NK-92 treated with Interleukin-12 subunit alpha and Interleukin-12 subunit beta, amount 100 ng/mL, for 24 hours (cell line): Measurements from ENCODE around the gene ALG1.
"Not testable (repeated sequence)": the region's sequence is repeated elsewhere in the genome, so short reads cannot be mapped to it uniquely, and the experiment has no call there.

Experiments used
- DNase-seq: peaks from one replicate; lab custom pipeline; 2025; lab: John Stamatoyannopoulos, UW

Gene ALG1

GRCh38 chr16:5075637-5076036 is 4.0 kb downstream of the ALG1 start:
- DNase-seq = no peak

- no peak for DNase-seq
Observed at GRCh38 chr16:5077304-5077703, 5.7 kb downstream of the ALG1 start.

DNA sequence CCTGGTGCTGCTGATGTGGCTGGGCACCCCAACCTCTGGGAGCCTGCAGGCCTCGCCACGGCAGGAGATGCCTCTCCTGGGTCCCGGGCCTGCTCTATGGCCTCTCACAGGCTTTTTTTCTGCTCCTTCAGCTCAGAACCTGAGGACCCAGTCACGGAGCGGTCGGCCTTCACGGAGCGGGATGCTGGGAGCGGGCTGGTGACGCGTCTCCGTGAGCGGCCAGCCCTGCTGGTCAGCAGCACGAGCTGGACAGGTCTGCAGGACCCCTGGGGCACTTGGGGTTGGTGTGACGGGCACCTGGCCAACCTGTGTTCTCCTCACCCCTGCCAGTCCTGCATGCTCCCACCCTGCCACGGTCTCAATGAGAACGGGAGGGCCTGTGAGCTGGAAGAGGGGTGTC is 7.0 kb downstream of the ALG1 start:
- DNase-seq = no peak

GRCh38 chr16:5080461-5080860 is 8.8 kb downstream of the ALG1 start:
- not testable (repeated sequence) for DNase-seq

GRCh38 chr16:5080996-5081395 is 9.4 kb downstream of the ALG1 start:
- DNase-seq = not testable (repeated sequence)

DNA sequence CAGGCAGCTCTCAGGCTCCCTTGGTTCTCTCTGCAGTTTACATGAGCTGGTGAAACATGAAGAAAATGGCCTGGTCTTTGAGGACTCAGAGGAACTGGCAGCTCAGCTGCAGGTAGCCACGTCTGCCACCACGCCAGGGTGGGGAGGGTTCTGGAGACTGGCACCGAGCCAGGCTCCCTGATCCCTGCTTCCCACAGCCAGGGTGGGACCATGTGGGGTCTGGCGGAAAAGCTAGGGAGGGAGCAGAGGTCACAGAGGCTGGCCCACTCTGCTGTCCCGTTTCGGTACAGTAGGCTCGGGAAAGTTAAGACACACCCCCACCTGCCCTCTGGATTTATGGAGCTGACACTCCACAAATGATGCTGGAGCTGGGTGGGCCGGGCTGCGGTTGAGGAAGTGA is 12.0 kb downstream of the ALG1 start:
- not testable (repeated sequence) for DNase-seq

DNA sequence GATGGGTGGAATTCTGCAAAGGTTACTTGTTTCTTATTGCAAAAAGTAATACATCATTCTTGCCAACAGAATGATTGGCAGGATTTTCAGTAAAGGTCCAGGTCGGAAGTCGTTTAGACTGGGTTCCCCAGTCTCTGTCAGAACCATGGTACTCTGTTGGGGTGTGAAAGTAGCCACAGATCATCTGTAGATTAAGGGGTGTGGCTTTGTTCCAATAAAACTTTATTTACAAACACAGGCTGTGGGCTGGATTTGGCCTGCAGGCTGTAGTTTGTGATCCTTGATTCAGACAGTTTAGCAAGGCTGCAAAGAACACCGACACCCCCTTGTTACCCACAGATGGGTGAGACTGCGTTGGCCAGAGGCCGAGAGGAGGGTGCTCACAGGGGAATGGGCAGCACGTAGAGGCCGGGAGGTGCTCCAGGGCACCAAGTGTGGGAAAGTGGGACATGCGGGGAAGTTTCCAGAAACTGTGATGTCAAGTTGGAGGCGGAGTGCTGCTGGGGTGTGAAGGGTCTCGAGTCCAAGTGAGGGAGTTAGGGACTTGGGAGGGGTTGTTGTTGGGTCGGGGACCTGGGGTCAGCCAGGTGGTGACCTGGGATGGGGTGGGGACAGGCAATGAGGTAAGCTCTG is 12.6 kb downstream of the ALG1 start:
- DNase-seq = not testable (repeated sequence)

DNA sequence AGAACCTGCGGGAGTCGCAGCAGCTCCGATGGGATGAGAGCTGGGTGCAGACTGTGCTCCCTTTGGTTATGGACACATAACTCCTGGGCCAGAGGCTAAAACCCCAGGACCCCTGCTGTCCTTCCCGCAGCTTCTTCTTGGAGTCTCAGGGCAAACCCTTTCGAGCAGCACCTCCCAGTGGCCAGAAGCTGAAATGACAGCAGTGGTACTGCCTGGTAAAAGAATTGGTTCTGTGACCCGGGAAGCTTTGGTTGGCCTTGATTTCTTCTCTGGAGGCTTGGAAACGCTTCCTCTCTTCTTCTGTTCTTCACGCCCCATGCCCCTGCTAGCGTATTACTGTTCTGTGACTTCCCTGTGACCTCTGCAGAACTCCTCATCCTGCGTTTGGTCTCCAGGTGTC is 13.2 kb downstream of the ALG1 start:
- DNase-seq = not testable (repeated sequence)

- not testable (repeated sequence) for DNase-seq
Observed at GRCh38 chr16:5085716-5086115, 14.1 kb downstream of the ALG1 start.

- DNase-seq = not testable (repeated sequence)
Observed at GRCh38 chr16:5088086-5088790, 16.6 kb downstream of the ALG1 start.

GRCh38 chr16:5088936-5089335 is 17.3 kb downstream of the ALG1 start:
- not testable (repeated sequence) for DNase-seq

- DNase-seq = not testable (repeated sequence)
Observed at GRCh38 chr16:5089911-5090555, 18.4 kb downstream of the ALG1 start.

GRCh38 chr16:5090592-5090991 is 18.9 kb downstream of the ALG1 start:
- DNase-seq = not testable (repeated sequence)

GRCh38 chr16:5093081-5093480 is 21.4 kb downstream of the ALG1 start:
- DNase-seq = not testable (repeated sequence)

- not testable (repeated sequence) for DNase-seq
Observed at GRCh38 chr16:5093746-5094145, 22.1 kb downstream of the ALG1 start.

DNA sequence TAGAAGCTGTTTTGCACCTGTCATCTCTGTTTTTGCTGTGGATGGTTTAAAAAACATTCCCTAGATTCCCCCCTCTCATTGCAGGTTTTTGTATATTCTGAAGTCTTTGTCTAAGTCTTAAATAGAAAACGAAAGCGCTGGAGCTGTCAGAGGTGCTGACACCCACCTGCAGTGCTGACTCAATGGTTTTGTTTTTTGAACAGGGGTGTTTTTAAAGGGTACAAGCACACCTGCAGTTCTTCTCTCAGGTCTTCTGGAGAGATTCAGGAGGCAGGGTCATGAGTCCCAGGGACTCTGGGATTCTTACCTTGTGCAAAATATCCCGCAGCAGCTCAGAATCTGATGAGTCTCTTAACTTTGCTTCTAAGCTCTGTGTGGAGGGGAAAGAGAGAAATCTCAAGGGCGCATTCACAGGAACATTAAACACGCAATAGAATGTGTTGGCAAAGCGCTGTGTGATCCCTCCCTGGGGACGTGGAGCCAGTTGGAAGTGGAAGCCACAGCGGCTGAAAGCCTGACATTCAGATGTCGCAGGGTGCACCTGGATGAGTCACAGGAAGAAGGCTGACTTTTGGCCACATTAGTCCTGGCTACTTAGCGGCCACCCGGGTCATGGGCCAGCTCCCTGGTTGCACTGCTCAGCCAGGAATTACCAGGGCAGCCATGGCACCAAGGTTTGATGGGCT is 23.6 kb downstream of the ALG1 start:
- DNase-seq = not testable (repeated sequence)

DNA sequence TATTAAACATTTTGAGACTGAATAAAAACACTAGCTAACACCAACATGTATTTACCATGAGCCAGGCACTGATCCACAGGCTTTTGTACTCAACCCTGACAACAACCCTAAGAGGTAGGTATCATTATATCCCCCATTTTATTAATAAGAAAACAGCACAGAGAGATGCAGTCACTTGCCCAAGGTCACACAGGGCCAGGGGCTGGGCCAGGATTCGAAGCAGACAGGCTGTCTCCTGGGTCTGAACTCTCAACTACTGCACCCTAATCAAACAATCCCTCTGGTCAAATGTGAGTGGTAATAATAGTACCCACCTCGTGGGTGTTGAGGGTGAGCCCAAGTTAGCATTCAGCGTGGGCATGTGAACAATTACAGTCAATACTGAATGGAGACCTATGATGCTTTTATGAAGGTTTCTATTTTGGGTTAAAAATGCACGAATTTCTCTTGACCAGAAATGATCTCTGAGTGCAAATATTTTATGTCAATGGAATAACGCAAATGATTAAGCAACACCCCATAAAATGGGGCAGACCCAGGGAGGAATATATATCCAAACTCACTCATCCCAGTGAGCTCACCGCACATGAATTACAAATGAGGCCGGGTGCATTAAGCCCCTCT is 24.9 kb downstream of the ALG1 start:
- not testable (repeated sequence) for DNase-seq

GRCh38 chr16:5097061-5097469 is 25.4 kb downstream of the ALG1 start:
- not testable (repeated sequence) for DNase-seq

DNA sequence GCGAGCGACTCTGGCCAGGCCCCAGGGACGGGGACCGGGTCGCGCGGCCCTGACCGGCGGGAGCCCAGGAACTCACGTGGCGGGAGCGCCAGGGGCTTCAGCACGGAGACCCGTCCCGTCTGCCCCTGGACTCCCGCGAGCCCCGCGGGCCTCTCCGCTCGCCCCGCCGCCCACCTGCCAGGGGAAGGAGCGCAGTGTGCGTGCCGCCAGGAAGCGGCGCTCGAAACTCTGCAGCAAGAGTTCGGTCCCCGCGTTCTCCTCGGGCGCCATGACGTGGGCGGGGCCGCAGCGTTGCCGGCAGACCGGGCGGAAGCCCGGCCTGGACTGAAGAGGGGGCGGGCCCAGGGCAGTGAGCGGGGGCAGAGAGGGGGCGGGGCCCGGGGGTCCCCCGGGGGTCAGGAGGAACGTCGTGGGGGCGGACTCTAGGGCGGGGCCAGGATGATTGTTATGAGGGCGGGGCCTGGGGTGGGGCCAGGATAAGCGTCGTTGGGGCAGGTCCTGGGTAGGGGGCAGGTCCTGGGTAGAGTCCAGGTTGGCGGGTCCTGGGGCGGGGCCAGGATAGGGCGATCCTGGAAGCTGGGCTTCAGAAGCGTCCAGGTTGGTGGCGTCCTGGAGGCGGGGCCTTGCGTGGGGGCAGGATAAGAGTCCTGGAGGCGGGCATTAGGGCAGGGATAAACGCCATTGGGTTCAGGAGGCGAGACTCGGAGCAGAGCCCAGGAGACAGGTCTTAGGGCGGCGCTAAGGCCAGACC is 26.0 kb downstream of the ALG1 start, which contains the start of gene EEF2KMT:
Gene EEF2KMT (minus strand): TSS at position 326 of the 751 bp plus-strand sequence. CDS start 56 bp downstream, at position 270.
- peak; percentile 100 for DNase-seq

- DNase-seq = peak; percentile 13
Observed at GRCh38 chr16:5098221-5099159, 26.8 kb downstream of the ALG1 start.
